Measurements from ENCODE around the gene ROBO3. TPM values are rescaled to one million over a fixed set of nuclear protein-coding genes. Genes with fewer than 3 reads are reported as not detected.

Gene ROBO3
- total RNA-seq, 1 experiment from 2014 or later: 6.2 TPM

DNA sequence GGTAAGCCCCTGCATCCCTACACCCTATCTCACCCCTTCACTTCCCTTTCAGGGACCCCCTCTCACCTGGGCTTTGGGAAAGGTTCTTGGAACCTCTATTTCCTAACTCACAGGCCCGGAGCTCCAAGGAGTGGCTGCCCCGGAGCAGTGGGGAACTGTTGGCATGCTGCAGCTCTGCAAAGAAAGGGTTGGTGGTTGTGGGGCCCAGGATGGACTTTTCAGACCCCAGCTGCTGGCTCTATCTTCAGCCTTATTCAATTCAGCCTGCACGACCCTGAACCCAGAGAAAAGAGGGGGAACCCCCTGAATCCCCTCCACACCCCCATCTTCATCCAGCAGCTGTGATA is 22.4 kb downstream of the ROBO3 start:
- no peaks in the 10 kb centered on the region for H3K9me3 ChIP-seq
- BruUV-seq (replicated peaks): no TSS peak
- intact Hi-C loops (cut with micrococcal nuclease; ENCODE audit: unreplicated experiment): no loop called here
- TF ChIP-seq, protein P1, sequence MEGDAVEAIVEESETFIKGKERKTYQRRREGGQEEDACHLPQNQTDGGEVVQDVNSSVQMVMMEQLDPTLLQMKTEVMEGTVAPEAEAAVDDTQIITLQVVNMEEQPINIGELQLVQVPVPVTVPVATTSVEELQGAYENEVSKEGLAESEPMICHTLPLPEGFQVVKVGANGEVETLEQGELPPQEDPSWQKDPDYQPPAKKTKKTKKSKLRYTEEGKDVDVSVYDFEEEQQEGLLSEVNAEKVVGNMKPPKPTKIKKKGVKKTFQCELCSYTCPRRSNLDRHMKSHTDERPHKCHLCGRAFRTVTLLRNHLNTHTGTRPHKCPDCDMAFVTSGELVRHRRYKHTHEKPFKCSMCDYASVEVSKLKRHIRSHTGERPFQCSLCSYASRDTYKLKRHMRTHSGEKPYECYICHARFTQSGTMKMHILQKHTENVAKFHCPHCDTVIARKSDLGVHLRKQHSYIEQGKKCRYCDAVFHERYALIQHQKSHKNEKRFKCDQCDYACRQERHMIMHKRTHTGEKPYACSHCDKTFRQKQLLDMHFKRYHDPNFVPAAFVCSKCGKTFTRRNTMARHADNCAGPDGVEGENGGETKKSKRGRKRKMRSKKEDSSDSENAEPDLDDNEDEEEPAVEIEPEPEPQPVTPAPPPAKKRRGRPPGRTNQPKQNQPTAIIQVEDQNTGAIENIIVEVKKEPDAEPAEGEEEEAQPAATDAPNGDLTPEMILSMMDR (IDR thresholded peaks at IDR 0.05; ENCODE audit: insufficient read depth in 1 of 2, low read depth in 1 of 2, low read length in 1 of 2, severe bottlenecking in 1 of 2, unreplicated experiment in 1 of 2): no peak
- H3K4me3 ChIP-seq (ENCODE audit: low read depth, low read length): no peak overlapping the region
- peaks cover 5% of the 10 kb centered on the region for H3K27me3 ChIP-seq (replicated peaks; ENCODE audit: control insufficient read depth, insufficient read depth, low read length)
- Mint-ChIP-seq H3K27me3 (ENCODE audit: insufficient read depth, unreplicated experiment) (peaks cover 19% of the 10 kb centered on the region), H3K27ac (ENCODE audit: unreplicated experiment) (no peak overlapping the region), H3K36me3 (ENCODE audit: insufficient read depth, unreplicated experiment) (no peaks in the 10 kb centered on the region), H3K4me1 (ENCODE audit: low read depth, unreplicated experiment) (no peaks in the 10 kb centered on the region), H3K9me3 (ENCODE audit: unreplicated experiment) (no peaks in the 10 kb centered on the region), H3K4me3 (ENCODE audit: unreplicated experiment) (no peak overlapping the region)
- DNase-seq: no peak
- no peaks in the 10 kb centered on the region for H3K36me3 ChIP-seq (ENCODE audit: control insufficient read depth, insufficient read depth, low read length)
- ChIA-PET POLR2A (no interaction called here), CTCF (interaction anchor here (0.6 to 2.7 kb wide), 3 partner anchors 9 to 36 kb away, joined by 3 to 11 read pairs (median 5); no protein-coding TSS in a partner anchor)
- peaks cover 5% of the 10 kb centered on the region for H3K4me1 ChIP-seq

DNA sequence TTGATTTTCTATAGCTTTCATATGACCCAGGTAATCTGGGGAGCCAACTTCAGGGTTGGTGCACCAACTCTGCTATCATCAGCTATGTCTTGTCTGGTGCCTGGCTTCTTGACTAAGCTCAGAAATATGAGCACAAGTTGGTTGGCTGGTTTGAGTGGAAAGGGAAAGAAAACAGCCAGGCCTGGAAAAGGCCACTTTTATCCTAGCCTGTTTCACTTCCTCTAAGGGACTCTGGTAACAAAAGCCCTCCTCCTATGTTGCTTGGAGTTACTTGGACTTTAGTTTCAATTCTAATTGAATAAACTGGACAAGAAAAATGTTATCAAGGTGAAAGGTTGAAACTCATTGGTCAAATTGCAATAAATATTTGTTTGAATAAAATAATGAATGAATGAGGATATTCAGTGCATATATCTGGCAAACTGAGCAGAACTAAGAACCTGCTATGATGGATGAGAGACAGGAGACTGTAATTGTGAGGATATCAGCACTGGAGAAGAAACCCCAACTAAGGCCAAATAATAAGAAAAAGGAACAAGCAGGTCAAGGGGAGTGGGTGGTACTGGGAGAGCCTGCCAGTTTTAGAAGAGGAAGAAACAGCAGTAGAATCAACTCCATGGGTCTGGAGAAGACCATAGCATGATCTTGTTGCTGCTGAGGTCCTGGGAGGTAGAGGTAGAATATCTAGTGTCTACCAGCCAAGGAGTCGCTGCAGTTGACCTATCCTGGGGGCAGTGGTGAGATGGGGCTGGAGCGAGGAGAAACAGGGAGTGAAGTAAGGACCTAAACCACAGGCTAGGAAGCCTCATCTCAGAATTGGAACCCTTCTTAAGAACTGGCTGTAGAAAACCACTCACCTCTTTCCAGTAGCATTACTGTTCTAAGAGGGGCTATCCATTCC is 24.2 kb downstream of the ROBO3 start:
- POLR2A ChIA-PET: interaction anchor here (1.0 kb wide), 1 partner anchor 64 kb away, joined by 3 read pairs; no protein-coding TSS in a partner anchor
- Mint-ChIP-seq H3K27me3 (ENCODE audit: insufficient read depth, unreplicated experiment) (peaks cover 23% of the 10 kb centered on the region), H3K9me3 (ENCODE audit: unreplicated experiment) (no peaks in the 10 kb centered on the region), H3K36me3 (ENCODE audit: insufficient read depth, unreplicated experiment) (no peaks in the 10 kb centered on the region), H3K4me1 (ENCODE audit: low read depth, unreplicated experiment) (no peaks in the 10 kb centered on the region), H3K4me3 (ENCODE audit: unreplicated experiment) (no peak overlapping the region), H3K27ac (ENCODE audit: unreplicated experiment) (no peak overlapping the region)
- intact Hi-C loops (cut with micrococcal nuclease; ENCODE audit: unreplicated experiment): no loop called here
- CTCF ChIA-PET: interaction anchor here (0.5 to 1.7 kb wide), 2 partner anchors 13 to 46 kb away, joined by 3 to 10 read pairs; no protein-coding TSS in a partner anchor
- H3K9me3 ChIP-seq: no peaks in the 10 kb centered on the region
- TF ChIP-seq, protein P1 (IDR thresholded peaks at IDR 0.05; ENCODE audit: insufficient read depth in 1 of 2, low read depth in 1 of 2, low read length in 1 of 2, severe bottlenecking in 1 of 2, unreplicated experiment in 1 of 2): no peak
- BruUV-seq (replicated peaks): no TSS peak
- peaks cover 5% of the 10 kb centered on the region for H3K27me3 ChIP-seq (replicated peaks; ENCODE audit: control insufficient read depth, insufficient read depth, low read length)
- H3K4me1 ChIP-seq: no peaks in the 10 kb centered on the region
- H3K36me3 ChIP-seq (ENCODE audit: control insufficient read depth, insufficient read depth, low read length): no peaks in the 10 kb centered on the region
- DNase-seq: no peak
- H3K4me3 ChIP-seq (ENCODE audit: low read depth, low read length): no peak overlapping the region

DNA sequence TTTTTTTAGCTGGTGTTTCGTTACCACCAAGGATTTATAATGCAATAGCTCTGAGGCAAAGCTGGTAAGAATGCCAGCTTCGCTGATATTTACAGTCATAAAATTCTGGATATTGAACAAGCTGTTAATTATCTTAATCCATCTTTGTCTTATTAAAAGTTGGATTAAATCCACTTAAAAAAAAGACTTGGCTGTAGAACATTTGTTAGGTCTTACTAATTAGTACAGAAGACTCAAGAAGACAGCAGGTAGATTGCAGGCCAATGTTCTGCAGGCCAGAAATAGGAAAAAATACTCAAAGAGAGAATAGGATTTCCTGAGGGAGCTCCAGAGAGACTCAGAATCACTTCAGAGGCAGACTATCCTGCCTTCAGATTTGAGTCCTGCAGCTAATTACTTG is 24.9 kb downstream of the ROBO3 start:
- BruUV-seq (replicated peaks): no TSS peak

More for the DNA sequence above, 24.9 kb downstream of the ROBO3 start:
- TF ChIP-seq, protein P1 (IDR thresholded peaks at IDR 0.05; ENCODE audit: insufficient read depth in 1 of 2, low read depth in 1 of 2, low read length in 1 of 2, severe bottlenecking in 1 of 2, unreplicated experiment in 1 of 2): no peak
- Mint-ChIP-seq H3K36me3 (ENCODE audit: insufficient read depth, unreplicated experiment) (no peaks in the 10 kb centered on the region), H3K4me1 (ENCODE audit: low read depth, unreplicated experiment) (no peaks in the 10 kb centered on the region), H3K27me3 (ENCODE audit: insufficient read depth, unreplicated experiment) (peaks cover 23% of the 10 kb centered on the region), H3K9me3 (ENCODE audit: unreplicated experiment) (no peaks in the 10 kb centered on the region), H3K4me3 (ENCODE audit: unreplicated experiment) (no peak overlapping the region), H3K27ac (ENCODE audit: unreplicated experiment) (no peak overlapping the region)
- DNase-seq: no peak
- Histone ChIP-seq H3K4me1 (no peaks in the 10 kb centered on the region), H3K36me3 (ENCODE audit: control insufficient read depth, insufficient read depth, low read length) (no peaks in the 10 kb centered on the region), H3K9me3 (no peaks in the 10 kb centered on the region), H3K4me3 (ENCODE audit: low read depth, low read length) (no peak overlapping the region), H3K27me3 (replicated peaks; ENCODE audit: control insufficient read depth, insufficient read depth, low read length) (peaks cover 5% of the 10 kb centered on the region)
- intact Hi-C loops (cut with micrococcal nuclease; ENCODE audit: unreplicated experiment): no loop called here
- CTCF ChIA-PET: interaction anchor here (0.5 to 1.7 kb wide), 2 partner anchors 14 to 45 kb away, joined by 3 to 10 read pairs; no protein-coding TSS in a partner anchor
- POLR2A ChIA-PET: no interaction called here
